ENCODE measurements around the gene AGAP1.

Gene AGAP1

GRCh38 chr2:235719146-235719942 is 225.5 kb downstream of the AGAP1 start:
- DNase-seq, result no peak

GRCh38 chr2:235721625-235722024 is 227.8 kb downstream of the AGAP1 start:
- DNase-seq, result no peak

- DNase-seq, result no peak
Observed at GRCh38 chr2:235722869-235723268, 229.0 kb downstream of the AGAP1 start.

- DNase-seq, result no peak
Observed at GRCh38 chr2:235723371-235723770, 229.5 kb downstream of the AGAP1 start.

- DNase-seq, result no peak
Observed at GRCh38 chr2:235723811-235724465, 230.1 kb downstream of the AGAP1 start.

- peak in 1 of 3 experiments; percentile 50 for DNase-seq
Observed at GRCh38 chr2:235725016-235725489, 231.2 kb downstream of the AGAP1 start.

- DNase-seq, result no peak
Observed at GRCh38 chr2:235725841-235726240, 232.0 kb downstream of the AGAP1 start.

- no peak for DNase-seq
Observed at GRCh38 chr2:235726554-235726953, 232.7 kb downstream of the AGAP1 start.

GRCh38 chr2:235727174-235727573 is 233.3 kb downstream of the AGAP1 start:
- no peak for DNase-seq

GRCh38 chr2:235727891-235728799 is 234.3 kb downstream of the AGAP1 start:
- DNase-seq, result no peak

GRCh38 chr2:235728800-235729556 is 235.1 kb downstream of the AGAP1 start:
- no peak for DNase-seq

- DNase-seq, result peak in 1 of 3 experiments; percentile 48
Observed at GRCh38 chr2:235729557-235729947, 235.7 kb downstream of the AGAP1 start.

- DNase-seq, result no peak
Observed at GRCh38 chr2:235730115-235730514, 236.3 kb downstream of the AGAP1 start.

GRCh38 chr2:235733761-235734160 is 239.9 kb downstream of the AGAP1 start:
- DNase-seq, result no peak

GRCh38 chr2:235734168-235734567 is 240.3 kb downstream of the AGAP1 start:
- no peak for DNase-seq

- DNase-seq, result no peak
Observed at GRCh38 chr2:235734688-235735231, 240.9 kb downstream of the AGAP1 start.

GRCh38 chr2:235737396-235737795 is 243.6 kb downstream of the AGAP1 start:
- no peak for DNase-seq

GRCh38 chr2:235737840-235738239 is 244.0 kb downstream of the AGAP1 start:
- DNase-seq, result no peak

GRCh38 chr2:235739704-235740415 is 246.0 kb downstream of the AGAP1 start:
- no peak for DNase-seq

- DNase-seq, result peak; percentile 23 to 80 (median 44)
Observed at GRCh38 chr2:235740821-235741220, 247.0 kb downstream of the AGAP1 start.

GRCh38 chr2:235744161-235744560 is 250.3 kb downstream of the AGAP1 start:
- DNase-seq, result no peak
